ENCODE results near the gene SYCP2L. TPM values are rescaled to one million over a fixed set of nuclear protein-coding genes. Genes with fewer than 3 reads are reported as not detected.
"Not testable (repeated sequence)": the region's sequence is repeated elsewhere in the genome, so short reads cannot be mapped to it uniquely, and the experiment has no call there.

Gene SYCP2L
- total RNA-seq, 1 donor from 2014 or later: 11.8 TPM

- DNase-seq (ENCODE audit: low spot score, unreplicated experiment): no peak
- H3K4me3 Mint-ChIP-seq (ENCODE audit: low read depth): no peak overlapping the region
Observed at GRCh38 chr6:10880366-10880765, 6.5 kb upstream of the SYCP2L start.

GRCh38 chr6:10882253-10882630, 4.6 kb upstream of the SYCP2L start:
- H3K4me1 Mint-ChIP-seq (ENCODE audit: low read depth); H3K9me3 Mint-ChIP-seq (ENCODE audit: low read depth); DNase-seq (ENCODE audit: low spot score, unreplicated experiment); H3K27ac Mint-ChIP-seq; H3K4me3 Mint-ChIP-seq (ENCODE audit: low read depth); H3K36me3 Mint-ChIP-seq (ENCODE audit: insufficient read depth): not testable (repeated sequence)
- H3K27me3 Mint-ChIP-seq: peaks cover 77% of the 10 kb centered on the region

More at GRCh38 chr6:10880366-10880765, 6.5 kb upstream of the SYCP2L start:
- TF ChIP-seq CTCF (IDR thresholded peaks at IDR 0.05; ENCODE audit: unreplicated experiment): no peak
- H3K27me3 Mint-ChIP-seq: peaks cover 68% of the 10 kb centered on the region
- no peaks in the 10 kb centered on the region for H3K36me3 Mint-ChIP-seq (ENCODE audit: insufficient read depth)
- H3K27ac Mint-ChIP-seq: no peak overlapping the region
- peaks cover 3% of the 10 kb centered on the region for H3K4me1 Mint-ChIP-seq (ENCODE audit: low read depth)
- H3K9me3 Mint-ChIP-seq (ENCODE audit: low read depth): no peaks in the 10 kb centered on the region

- H3K9me3 Mint-ChIP-seq (ENCODE audit: low read depth): no peaks in the 10 kb centered on the region
- TF ChIP-seq CTCF (IDR thresholded peaks at IDR 0.05; ENCODE audit: unreplicated experiment): no peak
- no peak overlapping the region for H3K4me3 Mint-ChIP-seq (ENCODE audit: low read depth)
- no peak for DNase-seq (ENCODE audit: low spot score, unreplicated experiment)
- H3K27me3 Mint-ChIP-seq: peaks cover 75% of the 10 kb centered on the region
- peaks cover 5% of the 10 kb centered on the region for H3K4me1 Mint-ChIP-seq (ENCODE audit: low read depth)
- H3K36me3 Mint-ChIP-seq (ENCODE audit: insufficient read depth): no peaks in the 10 kb centered on the region
- no peak overlapping the region for H3K27ac Mint-ChIP-seq
Observed at GRCh38 chr6:10882657-10883171, 4.1 kb upstream of the SYCP2L start.

GRCh38 chr6:10883312-10884244, 3.3 kb upstream of the SYCP2L start:
- Mint-ChIP-seq H3K36me3 (ENCODE audit: insufficient read depth) (no peaks in the 10 kb centered on the region), H3K4me3 (ENCODE audit: low read depth) (no peak overlapping the region), H3K27ac (no peak overlapping the region), H3K4me1 (ENCODE audit: low read depth) (peaks cover 6% of the 10 kb centered on the region), H3K27me3 (peaks cover 75% of the 10 kb centered on the region), H3K9me3 (ENCODE audit: low read depth) (no peaks in the 10 kb centered on the region)
- no peak for DNase-seq (ENCODE audit: low spot score, unreplicated experiment)
- TF ChIP-seq CTCF (IDR thresholded peaks at IDR 0.05; ENCODE audit: unreplicated experiment): no peak

GRCh38 chr6:10884245-10884972, 2.4 kb upstream of the SYCP2L start:
- DNase-seq (ENCODE audit: low spot score, unreplicated experiment): no peak
- Mint-ChIP-seq H3K36me3 (ENCODE audit: insufficient read depth) (no peaks in the 10 kb centered on the region), H3K4me3 (ENCODE audit: low read depth) (no peak overlapping the region), H3K4me1 (ENCODE audit: low read depth) (peaks cover 6% of the 10 kb centered on the region), H3K27me3 (peaks cover 71% of the 10 kb centered on the region), H3K9me3 (ENCODE audit: low read depth) (no peaks in the 10 kb centered on the region), H3K27ac (no peak overlapping the region)
- TF ChIP-seq CTCF (IDR thresholded peaks at IDR 0.05; ENCODE audit: unreplicated experiment): no peak

- not testable (repeated sequence) for H3K4me1 Mint-ChIP-seq (ENCODE audit: low read depth); DNase-seq (ENCODE audit: low spot score, unreplicated experiment); H3K36me3 Mint-ChIP-seq (ENCODE audit: insufficient read depth)
- peak overlapping the region; percentile 96 for H3K27ac Mint-ChIP-seq
- H3K27me3 Mint-ChIP-seq: peaks cover 52% of the 10 kb centered on the region
- peak overlapping the region; percentile 92 for H3K4me3 Mint-ChIP-seq (ENCODE audit: low read depth)
- peaks cover 10% of the 10 kb centered on the region for H3K9me3 Mint-ChIP-seq (ENCODE audit: low read depth)
Observed at GRCh38 chr6:10886365-10886690, 524 bp upstream of the SYCP2L start.

Measured in progenitor cell of endocrine pancreas (in vitro differentiated cells).